ENCODE results near the gene DPP4.

- TF ChIP-seq EZH2 (IDR thresholded peaks at IDR 0.05) (no peak), POLR2AphosphoS5 (IDR thresholded peaks at IDR 0.05; ENCODE audit: borderline replicate concordance, low read depth, low read length) (no peak), FOXP2 (optimal IDR thresholded peaks at IDR 0.05; ENCODE audit: control extremely low read depth, extremely low read length, insufficient read depth) (no peak)
Measured at GRCh38 chr2:162000431-162000830, 73.6 kb downstream of the DPP4 start.

All from SK-N-MC (cell line).